ENCODE measurements around the gene ZBTB5. TPM values are rescaled to one million over a fixed set of nuclear protein-coding genes. Genes with fewer than 3 reads are reported as not detected.
A peak's percentile ranks its signal among the peaks of the same experiment; 100 is the strongest.

Gene ZBTB5
- total and polyA plus RNA-seq, 9 of the 15 experiments (the other 6 are each of a cell fraction or from before 2014, with no cell fraction given): 2.3 to 43.2 (median 15.5) TPM

- TF ChIP-seq, protein P1, sequence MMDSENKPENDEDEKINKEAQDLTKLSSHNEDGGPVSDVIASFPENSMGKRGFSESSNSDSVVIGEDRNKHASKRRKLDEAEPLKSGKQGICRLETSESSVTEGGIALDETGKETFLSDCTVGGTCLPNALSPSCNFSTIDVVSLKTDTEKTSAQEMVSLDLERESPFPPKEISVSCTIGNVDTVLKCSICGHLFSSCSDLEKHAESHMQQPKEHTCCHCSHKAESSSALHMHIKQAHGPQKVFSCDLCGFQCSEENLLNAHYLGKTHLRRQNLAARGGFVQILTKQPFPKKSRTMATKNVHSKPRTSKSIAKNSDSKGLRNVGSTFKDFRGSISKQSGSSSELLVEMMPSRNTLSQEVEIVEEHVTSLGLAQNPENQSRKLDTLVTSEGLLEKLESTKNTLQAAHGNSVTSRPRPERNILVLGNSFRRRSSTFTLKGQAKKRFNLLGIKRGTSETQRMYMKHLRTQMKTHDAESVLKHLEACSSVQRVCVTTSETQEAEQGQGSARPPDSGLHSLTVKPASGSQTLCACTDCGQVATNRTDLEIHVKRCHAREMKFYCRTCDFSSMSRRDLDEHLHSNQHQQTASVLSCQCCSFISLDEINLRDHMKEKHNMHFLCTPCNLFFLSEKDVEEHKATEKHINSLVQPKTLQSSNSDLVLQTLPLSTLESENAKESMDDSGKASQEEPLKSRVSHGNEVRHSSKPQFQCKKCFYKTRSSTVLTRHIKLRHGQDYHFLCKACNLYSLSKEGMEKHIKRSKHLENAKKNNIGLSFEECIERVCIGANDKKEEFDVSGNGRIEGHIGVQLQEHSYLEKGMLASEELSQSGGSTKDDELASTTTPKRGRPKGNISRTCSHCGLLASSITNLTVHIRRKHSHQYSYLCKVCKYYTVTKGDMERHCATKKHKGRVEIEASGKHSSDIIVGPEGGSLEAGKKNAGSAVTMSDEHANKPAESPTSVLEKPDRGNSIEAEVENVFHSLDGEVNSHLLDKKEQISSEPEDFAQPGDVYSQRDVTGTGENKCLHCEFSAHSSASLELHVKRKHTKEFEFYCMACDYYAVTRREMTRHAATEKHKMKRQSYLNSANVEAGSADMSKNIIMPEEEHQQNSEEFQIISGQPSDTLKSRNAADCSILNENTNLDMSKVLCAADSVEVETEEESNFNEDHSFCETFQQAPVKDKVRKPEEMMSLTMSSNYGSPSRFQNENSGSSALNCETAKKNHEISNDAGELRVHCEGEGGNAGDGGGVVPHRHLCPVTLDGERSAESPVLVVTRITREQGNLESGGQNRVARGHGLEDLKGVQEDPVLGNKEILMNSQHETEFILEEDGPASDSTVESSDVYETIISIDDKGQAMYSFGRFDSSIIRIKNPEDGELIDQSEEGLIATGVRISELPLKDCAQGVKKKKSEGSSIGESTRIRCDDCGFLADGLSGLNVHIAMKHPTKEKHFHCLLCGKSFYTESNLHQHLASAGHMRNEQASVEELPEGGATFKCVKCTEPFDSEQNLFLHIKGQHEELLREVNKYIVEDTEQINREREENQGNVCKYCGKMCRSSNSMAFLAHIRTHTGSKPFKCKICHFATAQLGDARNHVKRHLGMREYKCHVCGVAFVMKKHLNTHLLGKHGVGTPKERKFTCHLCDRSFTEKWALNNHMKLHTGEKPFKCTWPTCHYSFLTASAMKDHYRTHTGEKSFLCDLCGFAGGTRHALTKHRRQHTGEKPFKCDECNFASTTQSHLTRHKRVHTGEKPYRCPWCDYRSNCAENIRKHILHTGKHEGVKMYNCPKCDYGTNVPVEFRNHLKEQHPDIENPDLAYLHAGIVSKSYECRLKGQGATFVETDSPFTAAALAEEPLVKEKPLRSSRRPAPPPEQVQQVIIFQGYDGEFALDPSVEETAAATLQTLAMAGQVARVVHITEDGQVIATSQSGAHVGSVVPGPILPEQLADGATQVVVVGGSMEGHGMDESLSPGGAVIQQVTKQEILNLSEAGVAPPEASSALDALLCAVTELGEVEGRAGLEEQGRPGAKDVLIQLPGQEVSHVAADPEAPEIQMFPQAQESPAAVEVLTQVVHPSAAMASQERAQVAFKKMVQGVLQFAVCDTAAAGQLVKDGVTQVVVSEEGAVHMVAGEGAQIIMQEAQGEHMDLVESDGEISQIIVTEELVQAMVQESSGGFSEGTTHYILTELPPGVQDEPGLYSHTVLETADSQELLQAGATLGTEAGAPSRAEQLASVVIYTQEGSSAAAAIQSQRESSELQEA (IDR thresholded peaks at IDR 0.05; ENCODE audit: low read depth): no peak
- TF ChIP-seq CTCF (IDR thresholded peaks at IDR 0.05 in 2 of 3, conservative IDR thresholded peaks at IDR 0.05 in 1 of 3; ENCODE audit: insufficient read depth in 2 of 3, low read depth in 1 of 3, low read length in 3 of 3) (0 out of 6 replicates have a peak, but pooled peaks of 1 of the 3 experiments have one; percentile 5), CHCHD3 (CRISPR knock-in tag; IDR thresholded peaks at IDR 0.05) (0 out of 2 replicates have a peak, but pooled peaks have one; percentile 64), ZNF253 (CRISPR knock-in tag; conservative IDR thresholded peaks at IDR 0.05) (no peak), SMARCE1 (IDR thresholded peaks at IDR 0.05) (no peak), NFRKB (IDR thresholded peaks at IDR 0.05; ENCODE audit: low read depth) (no peak; the same call in 1 of the 2 replicates), RBM34 (IDR thresholded peaks at IDR 0.05; ENCODE audit: borderline replicate concordance, insufficient read depth, low read length) (no peak)
- TF ChIP-seq, protein P2, sequence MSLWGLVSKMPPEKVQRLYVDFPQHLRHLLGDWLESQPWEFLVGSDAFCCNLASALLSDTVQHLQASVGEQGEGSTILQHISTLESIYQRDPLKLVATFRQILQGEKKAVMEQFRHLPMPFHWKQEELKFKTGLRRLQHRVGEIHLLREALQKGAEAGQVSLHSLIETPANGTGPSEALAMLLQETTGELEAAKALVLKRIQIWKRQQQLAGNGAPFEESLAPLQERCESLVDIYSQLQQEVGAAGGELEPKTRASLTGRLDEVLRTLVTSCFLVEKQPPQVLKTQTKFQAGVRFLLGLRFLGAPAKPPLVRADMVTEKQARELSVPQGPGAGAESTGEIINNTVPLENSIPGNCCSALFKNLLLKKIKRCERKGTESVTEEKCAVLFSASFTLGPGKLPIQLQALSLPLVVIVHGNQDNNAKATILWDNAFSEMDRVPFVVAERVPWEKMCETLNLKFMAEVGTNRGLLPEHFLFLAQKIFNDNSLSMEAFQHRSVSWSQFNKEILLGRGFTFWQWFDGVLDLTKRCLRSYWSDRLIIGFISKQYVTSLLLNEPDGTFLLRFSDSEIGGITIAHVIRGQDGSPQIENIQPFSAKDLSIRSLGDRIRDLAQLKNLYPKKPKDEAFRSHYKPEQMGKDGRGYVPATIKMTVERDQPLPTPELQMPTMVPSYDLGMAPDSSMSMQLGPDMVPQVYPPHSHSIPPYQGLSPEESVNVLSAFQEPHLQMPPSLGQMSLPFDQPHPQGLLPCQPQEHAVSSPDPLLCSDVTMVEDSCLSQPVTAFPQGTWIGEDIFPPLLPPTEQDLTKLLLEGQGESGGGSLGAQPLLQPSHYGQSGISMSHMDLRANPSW (CRISPR knock-in tag; IDR thresholded peaks at IDR 0.05): no peak
Observed at GRCh38 chr9:37465249-37466036, at the start of gene ZBTB5 (continued).

Measured in K562 (cell line).